HG02970 (cell line): ENCODE data around the gene FAF1.
"Not testable (repeated sequence)": the region's sequence is repeated elsewhere in the genome, so short reads cannot be mapped to it uniquely, and the experiment has no call there.

ENCODE experiments used
- ATAC-seq: cut with Tn5 transposase; IDR thresholded peaks from one replicate; pipeline ENCODE4 v1.9.1; 2021; ENCODE audit warnings: mild to moderate bottlenecking, moderate library complexity, moderate number of reproducible peaks; ENCODE audit not compliant: unreplicated experiment, low FRiP score

Gene FAF1

GRCh38 chr1:50967416-50968157 lies 7.5 kb upstream of the FAF1 start:
- ATAC-seq: no peak

GRCh38 chr1:50966991-50967390 lies 6.9 kb upstream of the FAF1 start:
- ATAC-seq: no peak

GRCh38 chr1:50964863-50965262 lies 4.8 kb upstream of the FAF1 start:
- ATAC-seq: no peak

GRCh38 chr1:50959303-50959912 lies 659 bp downstream of the FAF1 start:
- ATAC-seq: no peak

- ATAC-seq: no peak
Measured at GRCh38 chr1:50955116-50955515, 5.0 kb downstream of the FAF1 start.

GRCh38 chr1:50952566-50952965 lies 7.5 kb downstream of the FAF1 start:
- not testable (repeated sequence) for ATAC-seq

GRCh38 chr1:50950396-50950795 lies 9.7 kb downstream of the FAF1 start:
- ATAC-seq: no peak

GRCh38 chr1:50949286-50949982 lies 10.6 kb downstream of the FAF1 start:
- ATAC-seq: no peak

GRCh38 chr1:50942334-50942733 lies 17.7 kb downstream of the FAF1 start:
- ATAC-seq: no peak

GRCh38 chr1:50940291-50940690 lies 19.8 kb downstream of the FAF1 start:
- no peak for ATAC-seq

- ATAC-seq: no peak
Measured at GRCh38 chr1:50936321-50936720, 23.7 kb downstream of the FAF1 start.

- not testable (repeated sequence) for ATAC-seq
Measured at GRCh38 chr1:50935276-50935675, 24.8 kb downstream of the FAF1 start.

- ATAC-seq: no peak
Measured at GRCh38 chr1:50934838-50935237, 25.2 kb downstream of the FAF1 start.

- not testable (repeated sequence) for ATAC-seq
Measured at GRCh38 chr1:50933770-50934169, 26.3 kb downstream of the FAF1 start.

GRCh38 chr1:50932043-50932442 lies 28.0 kb downstream of the FAF1 start:
- ATAC-seq: not testable (repeated sequence)

GRCh38 chr1:50930965-50931737 lies 28.9 kb downstream of the FAF1 start:
- ATAC-seq: no peak

- no peak for ATAC-seq
Measured at GRCh38 chr1:50930193-50930592, 29.9 kb downstream of the FAF1 start.

GRCh38 chr1:50929376-50929958 lies 30.6 kb downstream of the FAF1 start:
- ATAC-seq: no peak

GRCh38 chr1:50923564-50923963 lies 36.5 kb downstream of the FAF1 start:
- no peak for ATAC-seq

- ATAC-seq: no peak
Measured at GRCh38 chr1:50921029-50921428, 39.0 kb downstream of the FAF1 start.
